SK-N-SH (cell line): Measurements from ENCODE around the gene RIC3.

Experiments
- ELF1 ChIP-seq: IDR thresholded peaks from 2 replicates; pipeline ENCODE4 v1.4.0; 2012
- FOXM1 ChIP-seq: IDR thresholded peaks from 2 replicates; pipeline ENCODE4 v1.4.0; 2012; ENCODE audit warnings: low read depth, mild to moderate bottlenecking
- GABPA ChIP-seq: IDR thresholded peaks from 2 replicates; pipeline ENCODE4 v1.4.0; 2012; ENCODE audit warnings: low read depth, mild to moderate bottlenecking
- MEF2A ChIP-seq: IDR thresholded peaks from 2 replicates; pipeline ENCODE4 v1.4.0; 2012; ENCODE audit warnings: low read depth, borderline replicate concordance
- NFIC ChIP-seq: IDR thresholded peaks from 2 replicates; pipeline ENCODE4 v1.4.0; 2012; ENCODE audit warnings: borderline replicate concordance
- NRF1 ChIP-seq: IDR thresholded peaks from 2 replicates; pipeline ENCODE4 v1.6.1; 2012; ENCODE audit warnings: low read depth, mild to moderate bottlenecking, low read length
- POLR2AphosphoS5 ChIP-seq: IDR thresholded peaks from 2 replicates; pipeline ENCODE4 v1.6.1; 2012; ENCODE audit warnings: low read depth, low read length
- RAD21 ChIP-seq: IDR thresholded peaks from 2 replicates; pipeline ENCODE4 v1.6.1; 2012; ENCODE audit warnings: mild to moderate bottlenecking, low read length
- SIN3A ChIP-seq: IDR thresholded peaks from 2 replicates; pipeline ENCODE4 v1.6.1; 2012; ENCODE audit warnings: low read depth, mild to moderate bottlenecking, low read length, moderate library complexity, borderline replicate concordance
- TAF1 ChIP-seq: IDR thresholded peaks from 2 replicates; pipeline ENCODE4 v1.6.1; 2012; ENCODE audit warnings: low read depth, mild to moderate bottlenecking, low read length, moderate library complexity, borderline replicate concordance
- USF1 ChIP-seq: IDR thresholded peaks from 2 replicates; pipeline ENCODE4 v1.4.0; 2012; ENCODE audit warnings: low read depth, borderline replicate concordance
- TF ChIP-seq, protein P1 (sequence below): IDR thresholded peaks from 2 replicates; pipeline ENCODE4 v1.4.0; 2012; ENCODE audit warnings: low read depth, borderline replicate concordance
- TF ChIP-seq, protein P2 (sequence below): IDR thresholded peaks from 2 replicates; pipeline ENCODE4 v1.6.1; 2012; ENCODE audit warnings: mild to moderate bottlenecking, low read depth, low read length, moderate library complexity
- TF ChIP-seq, protein P3 (sequence below): fragments of 200-600 bp; sonication (generic); IDR thresholded peaks from 2 replicates; pipeline ENCODE4 v1.6.1; 2017; ENCODE audit warnings: antibody characterized with exemption, mild to moderate bottlenecking, moderate library complexity

DNA sequence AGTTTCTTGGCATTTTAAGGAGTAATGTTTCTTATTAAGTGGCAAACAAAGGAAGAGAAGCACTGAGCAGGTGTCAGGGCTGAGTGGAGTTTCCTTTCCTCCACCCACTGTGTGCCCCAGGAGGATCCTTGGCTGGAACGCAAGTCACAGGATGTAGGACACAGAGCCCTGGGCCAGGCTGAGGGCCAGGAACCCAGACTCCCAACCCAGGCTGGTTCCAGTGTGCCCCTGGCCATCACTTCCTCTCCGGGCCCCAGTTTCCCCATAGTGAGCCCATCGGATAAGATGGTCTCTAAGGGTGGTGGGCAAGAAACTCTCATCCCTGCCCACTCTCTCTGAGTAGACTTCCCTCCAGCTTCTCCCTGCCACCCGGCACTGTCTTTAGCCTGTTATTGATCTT lies 49.6 kb upstream of the RIC3 start:
- no peak for TF ChIP-seq NRF1
- TF ChIP-seq, protein P1, sequence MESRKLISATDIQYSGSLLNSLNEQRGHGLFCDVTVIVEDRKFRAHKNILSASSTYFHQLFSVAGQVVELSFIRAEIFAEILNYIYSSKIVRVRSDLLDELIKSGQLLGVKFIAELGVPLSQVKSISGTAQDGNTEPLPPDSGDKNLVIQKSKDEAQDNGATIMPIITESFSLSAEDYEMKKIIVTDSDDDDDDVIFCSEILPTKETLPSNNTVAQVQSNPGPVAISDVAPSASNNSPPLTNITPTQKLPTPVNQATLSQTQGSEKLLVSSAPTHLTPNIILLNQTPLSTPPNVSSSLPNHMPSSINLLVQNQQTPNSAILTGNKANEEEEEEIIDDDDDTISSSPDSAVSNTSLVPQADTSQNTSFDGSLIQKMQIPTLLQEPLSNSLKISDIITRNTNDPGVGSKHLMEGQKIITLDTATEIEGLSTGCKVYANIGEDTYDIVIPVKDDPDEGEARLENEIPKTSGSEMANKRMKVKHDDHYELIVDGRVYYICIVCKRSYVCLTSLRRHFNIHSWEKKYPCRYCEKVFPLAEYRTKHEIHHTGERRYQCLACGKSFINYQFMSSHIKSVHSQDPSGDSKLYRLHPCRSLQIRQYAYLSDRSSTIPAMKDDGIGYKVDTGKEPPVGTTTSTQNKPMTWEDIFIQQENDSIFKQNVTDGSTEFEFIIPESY, result no peak
- TF ChIP-seq POLR2AphosphoS5, result no peak
- no peak for TF ChIP-seq SIN3A
- no peak for TF ChIP-seq USF1
- TF ChIP-seq, protein P2, sequence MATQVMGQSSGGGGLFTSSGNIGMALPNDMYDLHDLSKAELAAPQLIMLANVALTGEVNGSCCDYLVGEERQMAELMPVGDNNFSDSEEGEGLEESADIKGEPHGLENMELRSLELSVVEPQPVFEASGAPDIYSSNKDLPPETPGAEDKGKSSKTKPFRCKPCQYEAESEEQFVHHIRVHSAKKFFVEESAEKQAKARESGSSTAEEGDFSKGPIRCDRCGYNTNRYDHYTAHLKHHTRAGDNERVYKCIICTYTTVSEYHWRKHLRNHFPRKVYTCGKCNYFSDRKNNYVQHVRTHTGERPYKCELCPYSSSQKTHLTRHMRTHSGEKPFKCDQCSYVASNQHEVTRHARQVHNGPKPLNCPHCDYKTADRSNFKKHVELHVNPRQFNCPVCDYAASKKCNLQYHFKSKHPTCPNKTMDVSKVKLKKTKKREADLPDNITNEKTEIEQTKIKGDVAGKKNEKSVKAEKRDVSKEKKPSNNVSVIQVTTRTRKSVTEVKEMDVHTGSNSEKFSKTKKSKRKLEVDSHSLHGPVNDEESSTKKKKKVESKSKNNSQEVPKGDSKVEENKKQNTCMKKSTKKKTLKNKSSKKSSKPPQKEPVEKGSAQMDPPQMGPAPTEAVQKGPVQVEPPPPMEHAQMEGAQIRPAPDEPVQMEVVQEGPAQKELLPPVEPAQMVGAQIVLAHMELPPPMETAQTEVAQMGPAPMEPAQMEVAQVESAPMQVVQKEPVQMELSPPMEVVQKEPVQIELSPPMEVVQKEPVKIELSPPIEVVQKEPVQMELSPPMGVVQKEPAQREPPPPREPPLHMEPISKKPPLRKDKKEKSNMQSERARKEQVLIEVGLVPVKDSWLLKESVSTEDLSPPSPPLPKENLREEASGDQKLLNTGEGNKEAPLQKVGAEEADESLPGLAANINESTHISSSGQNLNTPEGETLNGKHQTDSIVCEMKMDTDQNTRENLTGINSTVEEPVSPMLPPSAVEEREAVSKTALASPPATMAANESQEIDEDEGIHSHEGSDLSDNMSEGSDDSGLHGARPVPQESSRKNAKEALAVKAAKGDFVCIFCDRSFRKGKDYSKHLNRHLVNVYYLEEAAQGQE, result no peak
- TF ChIP-seq NFIC, result no peak
- TF ChIP-seq GABPA, result no peak
- TF ChIP-seq, protein P3, sequence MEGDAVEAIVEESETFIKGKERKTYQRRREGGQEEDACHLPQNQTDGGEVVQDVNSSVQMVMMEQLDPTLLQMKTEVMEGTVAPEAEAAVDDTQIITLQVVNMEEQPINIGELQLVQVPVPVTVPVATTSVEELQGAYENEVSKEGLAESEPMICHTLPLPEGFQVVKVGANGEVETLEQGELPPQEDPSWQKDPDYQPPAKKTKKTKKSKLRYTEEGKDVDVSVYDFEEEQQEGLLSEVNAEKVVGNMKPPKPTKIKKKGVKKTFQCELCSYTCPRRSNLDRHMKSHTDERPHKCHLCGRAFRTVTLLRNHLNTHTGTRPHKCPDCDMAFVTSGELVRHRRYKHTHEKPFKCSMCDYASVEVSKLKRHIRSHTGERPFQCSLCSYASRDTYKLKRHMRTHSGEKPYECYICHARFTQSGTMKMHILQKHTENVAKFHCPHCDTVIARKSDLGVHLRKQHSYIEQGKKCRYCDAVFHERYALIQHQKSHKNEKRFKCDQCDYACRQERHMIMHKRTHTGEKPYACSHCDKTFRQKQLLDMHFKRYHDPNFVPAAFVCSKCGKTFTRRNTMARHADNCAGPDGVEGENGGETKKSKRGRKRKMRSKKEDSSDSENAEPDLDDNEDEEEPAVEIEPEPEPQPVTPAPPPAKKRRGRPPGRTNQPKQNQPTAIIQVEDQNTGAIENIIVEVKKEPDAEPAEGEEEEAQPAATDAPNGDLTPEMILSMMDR, result no peak
- TF ChIP-seq FOXM1, result no peak
- no peak for TF ChIP-seq MEF2A
- TF ChIP-seq RAD21, result no peak
- no peak for TF ChIP-seq ELF1
- TF ChIP-seq TAF1, result no peak
